ENCODE measurements around the gene HM13. TPM values are rescaled to one million over a fixed set of nuclear protein-coding genes. Genes with fewer than 3 reads are reported as not detected.
"Not testable (repeated sequence)": the region's sequence is repeated elsewhere in the genome, so short reads cannot be mapped to it uniquely, and the experiment has no call there.

The HM13 gene
- polyA plus RNA-seq, 1 donor: 84.3 TPM

- DNase-seq: no peak
Measured at GRCh38 chr20:31543966-31544598, 29.8 kb downstream of the HM13 start.

- no peak for DNase-seq
Measured at GRCh38 chr20:31544600-31544999, 30.4 kb downstream of the HM13 start.

DNA sequence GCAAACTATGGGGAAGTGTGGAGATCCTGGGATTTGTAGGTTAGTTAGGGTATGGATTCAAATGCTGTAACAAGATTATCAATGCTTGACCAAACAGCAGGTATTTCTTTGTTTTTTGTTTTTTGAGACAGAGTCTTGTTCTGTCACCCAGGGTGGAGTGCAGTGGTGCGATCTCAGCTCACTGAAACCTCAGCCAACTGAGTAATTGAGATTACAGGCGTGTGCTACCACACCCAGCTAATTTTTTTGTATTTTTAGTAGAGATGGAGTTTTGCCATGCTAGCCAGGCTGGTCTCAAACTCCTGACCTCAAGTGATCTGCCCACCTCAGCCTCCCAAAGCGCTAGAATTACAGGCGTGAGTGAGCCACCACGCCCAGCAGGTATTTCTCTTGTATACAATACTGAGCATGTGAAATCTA, 31.4 kb downstream of the HM13 start:
- not testable (repeated sequence) for DNase-seq

DNA sequence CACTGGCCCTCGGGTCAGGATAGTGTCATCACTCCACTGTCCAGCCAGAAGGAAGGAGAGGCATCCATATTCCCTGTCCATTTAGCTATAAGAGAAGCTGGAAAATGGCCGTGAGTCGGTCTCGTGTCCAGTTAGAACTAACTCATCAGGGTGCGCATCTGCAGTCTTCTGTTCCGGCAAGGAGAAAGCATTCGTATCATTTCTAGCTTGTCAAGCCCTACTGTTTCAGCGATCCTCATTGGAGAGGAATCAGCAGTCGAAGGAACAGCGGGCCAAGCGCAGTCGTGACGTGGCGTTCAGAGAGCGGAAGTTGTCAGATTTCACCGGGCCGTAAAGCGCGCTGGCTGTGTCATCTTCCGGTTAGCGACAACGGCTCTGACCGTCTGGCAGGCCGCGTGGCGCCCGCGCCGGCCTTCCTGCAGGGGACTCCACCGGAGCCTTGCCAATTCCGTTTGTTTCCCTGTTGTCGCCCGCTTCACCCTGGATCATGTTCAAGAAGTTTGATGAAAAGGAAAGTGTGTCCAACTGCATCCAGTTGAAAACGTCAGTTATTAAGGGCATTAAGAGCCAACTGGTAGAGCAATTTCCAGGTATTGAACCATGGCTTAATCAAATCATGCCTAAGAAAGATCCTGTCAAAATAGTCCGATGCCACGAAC, 32.9 kb downstream of the HM13 start:
- peak; percentile 90 for DNase-seq

DNA sequence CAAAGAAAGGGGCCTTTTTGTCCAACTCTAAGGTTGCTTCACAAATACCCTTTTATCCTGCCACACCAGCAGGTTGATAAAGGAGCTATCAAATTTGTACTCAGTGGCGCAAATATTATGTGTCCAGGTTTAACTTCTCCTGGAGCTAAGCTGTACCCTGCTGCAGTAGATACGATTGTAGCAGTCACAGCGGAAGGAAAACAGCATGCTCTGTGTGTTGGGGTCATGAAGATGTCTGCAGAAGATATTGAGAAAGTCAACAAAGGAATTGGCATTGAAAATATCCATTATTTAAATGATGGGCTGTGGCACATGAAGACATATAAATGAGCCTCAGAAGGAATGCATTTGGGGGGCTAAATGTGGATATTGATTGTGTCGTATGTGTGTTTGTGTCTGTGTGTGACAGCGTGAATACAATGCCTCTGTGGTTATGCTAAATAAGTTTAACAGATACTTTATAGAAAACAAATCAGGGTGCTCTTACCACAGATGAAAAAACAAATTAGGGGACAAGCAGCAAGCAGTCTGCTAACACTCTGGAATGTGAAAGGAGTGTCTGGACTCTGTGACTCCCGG, 33.6 kb downstream of the HM13 start:
- DNase-seq: no peak

DNA sequence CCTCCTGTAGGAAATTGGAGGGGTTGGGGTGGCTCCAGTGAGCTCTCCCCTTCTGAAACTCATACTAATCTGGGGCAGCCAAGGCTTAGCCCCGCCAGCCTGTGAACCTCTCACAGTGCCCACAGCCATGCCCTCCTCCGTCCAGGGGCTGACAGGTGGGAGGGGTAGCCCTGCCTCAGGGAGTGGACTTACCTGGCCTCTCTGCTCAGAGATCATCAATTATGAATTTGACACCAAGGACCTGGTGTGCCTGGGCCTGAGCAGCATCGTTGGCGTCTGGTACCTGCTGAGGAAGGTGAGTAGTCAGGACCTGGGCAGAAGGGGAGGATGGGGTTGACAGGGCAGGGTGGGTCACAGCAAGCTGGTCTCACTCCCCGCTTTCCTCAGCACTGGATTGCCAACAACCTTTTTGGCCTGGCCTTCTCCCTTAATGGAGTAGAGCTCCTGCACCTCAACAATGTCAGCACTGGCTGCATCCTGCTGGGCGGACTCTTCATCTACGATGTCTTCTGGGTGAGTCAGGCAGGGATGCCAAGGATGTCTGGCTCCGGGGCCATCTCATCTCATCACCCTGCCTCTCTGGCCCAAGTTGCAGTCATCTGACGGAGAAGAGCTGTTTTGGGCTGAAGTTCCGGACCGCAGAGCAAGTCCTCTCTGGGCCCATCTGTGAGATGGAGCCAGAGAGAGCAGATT, 34.7 kb downstream of the HM13 start:
- no peak for DNase-seq

DNA sequence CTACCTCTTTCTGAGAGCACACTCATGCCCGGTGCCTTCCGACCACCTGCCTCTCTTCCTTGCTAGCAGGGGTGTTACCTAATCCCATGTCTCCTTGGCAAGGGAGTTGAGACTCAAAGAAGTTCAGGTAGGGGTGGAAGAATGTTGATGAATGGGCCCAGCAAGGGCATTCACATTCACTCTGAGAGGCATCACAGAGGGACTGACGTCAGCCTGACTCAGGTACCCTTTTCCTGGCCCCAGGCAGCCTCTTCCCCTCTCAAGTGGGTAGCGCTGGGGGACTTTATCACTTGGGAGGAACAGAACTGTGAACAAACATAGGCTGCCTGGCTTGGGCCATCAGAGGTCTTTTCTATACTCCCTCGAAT, 35.3 kb downstream of the HM13 start:
- no peak for DNase-seq

DNA sequence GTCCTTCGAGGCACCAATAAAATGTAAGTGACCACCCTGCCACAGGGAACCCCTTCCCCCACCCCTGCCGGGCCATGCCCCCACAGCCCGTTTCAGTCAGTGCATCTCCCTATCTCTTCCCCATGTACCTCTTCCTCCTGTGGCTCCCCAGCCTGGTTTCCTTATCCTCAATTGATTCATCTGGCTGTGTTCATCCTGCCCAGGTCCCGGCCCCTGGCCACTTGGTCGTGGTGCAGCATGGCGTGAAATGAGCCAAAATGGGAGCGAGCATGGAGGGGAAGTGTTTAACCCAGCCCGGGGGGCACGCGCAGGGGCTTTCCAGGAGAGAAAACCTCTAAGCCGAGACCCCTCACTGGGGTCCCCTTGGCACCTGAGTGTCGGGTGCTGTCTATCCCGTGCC, 35.9 kb downstream of the HM13 start:
- no peak for DNase-seq

- no peak for DNase-seq
Measured at GRCh38 chr20:31551163-31552081, 37.2 kb downstream of the HM13 start.

DNA sequence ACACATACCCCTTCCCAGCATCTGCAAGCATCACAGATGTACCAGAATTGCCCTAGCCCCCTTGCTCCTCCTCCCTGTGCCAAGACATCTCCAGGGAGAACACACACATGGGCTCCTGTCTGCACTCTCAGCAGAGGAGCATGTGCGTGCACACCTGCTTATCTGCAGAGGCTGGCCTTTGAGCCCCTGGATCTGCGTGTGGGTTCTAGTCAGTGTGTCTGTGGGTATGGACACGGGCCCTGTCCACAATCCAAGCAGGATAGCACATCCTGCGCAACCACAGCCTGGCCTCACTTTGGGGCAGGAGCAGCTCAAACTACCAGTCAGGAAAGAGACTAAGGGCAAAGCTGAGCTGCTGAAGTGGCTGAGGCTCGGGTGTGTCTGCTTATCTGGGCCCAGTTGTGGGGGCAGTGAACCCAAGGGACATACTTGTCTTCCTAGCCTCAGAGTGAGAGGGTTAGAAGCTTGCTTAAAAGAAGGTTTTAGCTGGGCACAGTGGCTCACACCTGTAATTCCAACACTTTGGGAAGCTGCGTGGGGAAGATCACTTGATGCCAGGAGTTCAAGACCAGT, 41.0 kb downstream of the HM13 start:
- DNase-seq: no peak

- no peak for DNase-seq
Measured at GRCh38 chr20:31559704-31560093, 45.5 kb downstream of the HM13 start.

- no peak for DNase-seq
Measured at GRCh38 chr20:31560094-31560745, 46.0 kb downstream of the HM13 start.

GRCh38 chr20:31560746-31561598, 46.7 kb downstream of the HM13 start:
- DNase-seq: no peak

GRCh38 chr20:31562241-31562640, 48.0 kb downstream of the HM13 start:
- no peak for DNase-seq

DNA sequence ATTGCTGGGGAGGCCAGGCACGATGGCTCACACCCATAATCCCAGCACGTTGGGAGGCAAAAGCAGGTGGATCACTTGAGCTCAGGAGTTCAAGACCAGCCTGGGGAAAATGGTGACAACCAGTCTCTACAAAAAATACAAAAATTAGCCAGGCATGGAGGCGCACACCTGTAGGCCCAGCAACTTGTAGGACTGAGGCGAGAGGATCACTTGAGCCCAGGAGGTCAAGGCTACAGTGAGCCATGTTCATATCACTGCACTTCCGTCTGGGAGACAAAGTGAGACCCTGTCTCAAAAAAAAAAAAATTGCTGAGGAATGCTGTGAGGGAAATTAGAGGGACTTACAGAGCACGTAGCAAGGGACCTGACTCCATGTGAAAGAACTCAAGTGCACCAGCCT, 50.0 kb downstream of the HM13 start:
- no peak for DNase-seq

GRCh38 chr20:31565699-31566318, 51.6 kb downstream of the HM13 start:
- DNase-seq: no peak

DNA sequence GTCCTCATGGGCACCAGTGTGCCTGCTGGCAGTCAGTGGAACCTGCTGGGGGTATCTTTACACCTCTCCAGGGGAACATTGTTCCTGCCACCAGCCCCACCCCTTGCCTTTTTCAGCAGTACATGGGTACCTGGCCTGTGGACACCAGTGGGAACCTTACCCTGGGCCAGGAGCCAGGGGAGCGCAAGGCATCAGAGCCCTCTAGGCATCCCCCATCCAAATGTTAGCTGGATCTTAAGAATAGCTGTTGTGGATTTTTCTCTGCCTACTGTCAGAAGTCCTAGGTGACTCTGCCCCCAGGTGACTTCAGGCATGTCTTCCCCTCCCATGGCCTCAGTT, 52.0 kb downstream of the HM13 start:
- DNase-seq: no peak

DNA sequence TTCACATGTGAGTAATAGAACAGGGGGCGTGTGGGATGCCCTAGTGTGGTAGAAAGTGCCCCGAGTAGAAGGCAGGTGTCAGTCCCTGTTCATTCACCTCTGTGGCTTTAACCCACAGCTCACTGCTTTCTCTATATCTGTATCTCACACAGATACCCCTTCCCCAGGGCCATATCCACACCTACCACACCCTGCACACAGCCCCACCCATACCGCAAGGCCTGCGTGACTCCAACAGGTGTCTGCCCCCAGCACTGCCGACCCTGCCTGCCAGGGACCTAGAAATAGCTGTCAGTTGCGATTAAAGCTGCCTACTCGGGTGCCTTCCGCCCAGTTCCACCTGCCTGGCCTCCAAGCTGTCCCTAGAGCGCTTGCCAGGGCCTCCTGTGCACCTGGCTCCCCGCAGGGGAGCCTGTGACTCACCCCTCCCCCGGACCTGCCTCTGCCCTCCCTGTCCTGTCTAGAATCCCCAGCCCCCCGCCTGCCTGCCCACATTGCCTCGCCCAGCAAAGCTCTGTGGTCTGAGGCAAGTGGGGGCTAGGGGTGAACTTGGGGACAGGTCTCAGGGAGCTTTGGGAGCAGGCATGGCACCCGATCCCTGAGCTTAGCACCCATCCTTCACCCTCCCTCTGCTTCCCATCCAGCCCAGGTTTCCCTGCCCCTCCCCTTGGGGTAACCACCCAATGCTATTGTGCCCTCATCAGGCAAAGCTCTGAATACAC, 52.6 kb downstream of the HM13 start:
- DNase-seq: no peak

DNA sequence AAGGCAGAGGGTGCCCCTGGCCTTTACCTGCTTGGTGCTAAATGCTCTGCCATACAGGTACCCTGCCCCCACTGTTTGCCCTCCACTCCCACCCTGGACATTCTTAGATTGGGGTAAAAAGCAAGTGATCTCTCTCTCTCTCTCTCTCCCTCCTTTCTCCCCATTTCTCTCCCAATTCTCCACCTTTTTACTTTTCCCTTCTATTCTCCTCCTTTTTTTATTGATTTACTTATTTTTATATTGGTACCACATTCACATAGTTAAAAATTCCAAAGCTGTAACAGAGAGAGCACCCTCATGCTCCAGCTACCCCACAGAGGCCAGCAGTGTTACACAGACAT, 53.1 kb downstream of the HM13 start:
- no peak for DNase-seq
